DMS114 treated with DMSO at 0.1 percent for 48 hours (cell line): ENCODE results near the gene RASL11A.
"Not testable (repeated sequence)": the region's sequence is repeated elsewhere in the genome, so short reads cannot be mapped to it uniquely, and the experiment has no call there.

Experiments used
- DNase-seq: peaks from one replicate; lab custom pipeline; 2025; ENCODE audit not compliant: unreplicated experiment; lab: John Stamatoyannopoulos, UW

RASL11A gene

DNA sequence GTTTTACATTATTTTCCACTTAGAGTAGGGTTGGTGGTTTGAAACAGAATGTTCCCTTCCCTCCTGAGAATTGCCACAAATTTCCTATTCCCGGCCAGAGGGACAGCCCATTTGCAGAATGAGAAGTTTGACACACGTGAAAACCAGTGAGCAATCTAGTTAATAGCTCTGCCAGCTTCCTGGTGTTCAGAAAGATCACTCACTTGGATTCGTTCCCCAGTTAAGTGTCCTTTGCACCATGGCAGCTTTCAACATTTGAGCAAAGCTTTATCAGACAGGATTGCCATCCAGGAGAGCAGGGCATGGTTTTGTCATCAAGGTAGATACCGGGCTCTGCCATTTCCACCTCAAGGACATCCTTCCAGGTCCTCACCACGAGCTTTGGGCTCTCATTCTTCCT is 28.2 kb downstream of the RASL11A start:
- DNase-seq = no peak

DNA sequence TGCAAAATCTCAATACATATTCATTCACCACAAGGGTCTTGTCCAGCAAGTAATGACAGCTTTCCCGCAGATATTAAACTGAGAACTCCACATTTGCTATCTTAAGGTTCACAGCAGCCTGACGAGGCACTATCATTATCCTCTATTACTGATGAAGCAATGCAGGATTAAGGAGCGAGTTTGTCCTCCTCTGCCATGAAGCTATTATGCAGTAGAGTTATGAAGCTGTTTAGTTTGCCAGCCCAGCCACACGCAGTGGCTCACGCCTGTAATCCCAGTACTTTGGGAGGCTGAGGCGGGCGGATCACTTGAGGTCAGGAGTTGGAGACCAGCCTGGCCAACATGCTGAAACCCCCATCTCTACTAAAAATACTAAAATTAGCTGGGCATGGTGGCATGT is 29.8 kb downstream of the RASL11A start:
- not testable (repeated sequence) for DNase-seq

DNA sequence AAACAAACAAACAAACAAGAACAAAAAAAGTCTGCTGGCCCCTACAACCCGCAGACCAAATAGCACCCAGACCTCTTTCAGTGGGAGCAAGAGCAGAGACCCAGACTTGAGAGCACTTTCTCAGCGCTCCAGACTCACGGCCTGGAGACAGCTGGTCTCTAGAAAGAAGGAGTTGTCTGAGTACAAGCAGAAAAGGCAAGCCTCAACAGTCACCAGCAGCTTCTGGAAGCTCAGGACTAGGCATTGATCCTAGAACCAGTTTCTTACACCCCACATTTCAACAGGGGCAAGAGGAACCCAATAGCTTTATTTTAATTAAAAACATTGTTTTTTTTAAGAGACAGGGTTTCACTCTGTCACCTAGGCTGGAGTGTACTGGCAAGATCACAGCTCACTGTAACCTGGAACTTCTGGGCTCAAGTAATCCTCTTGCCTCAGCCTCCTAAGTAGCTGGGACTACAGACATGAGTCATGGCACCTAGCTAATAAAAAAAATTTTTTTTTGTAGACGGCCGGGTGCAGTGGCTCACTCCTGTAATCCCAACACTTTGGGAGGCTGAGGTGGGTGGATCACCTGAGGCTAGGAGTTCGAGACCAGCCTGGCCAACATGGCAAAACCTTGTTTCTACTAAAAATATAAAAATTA is 30.4 kb downstream of the RASL11A start:
- no peak for DNase-seq

GRCh38 chr13:27302643-27303262 is 32.1 kb downstream of the RASL11A start:
- DNase-seq = no peak

GRCh38 chr13:27304099-27304498 is 33.5 kb downstream of the RASL11A start:
- no peak for DNase-seq

- DNase-seq = no peak
Observed at GRCh38 chr13:27304611-27305010, 34.0 kb downstream of the RASL11A start.

GRCh38 chr13:27306364-27306763 is 35.7 kb downstream of the RASL11A start:
- DNase-seq = no peak

GRCh38 chr13:27308941-27309340 is 38.3 kb downstream of the RASL11A start:
- DNase-seq = no peak

DNA sequence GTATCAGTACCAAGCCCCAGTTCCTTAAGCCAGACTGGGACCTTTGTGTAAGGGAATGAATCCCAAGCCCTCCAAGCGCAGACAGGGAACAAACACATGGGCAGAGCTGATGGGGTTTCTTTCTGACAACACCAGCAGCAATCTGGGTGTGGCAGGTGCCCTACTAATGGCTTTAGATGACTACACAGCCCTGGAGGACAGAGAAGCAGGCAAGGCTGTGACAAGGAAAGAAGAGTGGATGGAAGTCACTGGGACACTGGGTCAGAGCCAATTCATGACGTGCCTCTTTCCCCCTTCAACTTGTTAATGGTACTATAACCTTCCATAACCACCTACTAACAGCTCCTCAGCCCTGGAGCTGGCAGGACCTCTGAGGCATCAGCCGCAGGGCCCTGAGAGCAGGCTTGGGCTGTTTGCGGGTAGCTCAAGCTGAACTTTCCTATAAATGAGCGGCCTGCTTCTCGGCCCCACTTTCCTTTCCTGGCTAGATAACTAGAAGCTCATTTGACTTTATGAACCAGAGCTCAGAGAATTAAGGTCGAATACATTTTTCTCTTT is 38.9 kb downstream of the RASL11A start:
- no peak for DNase-seq

- no peak for DNase-seq
Observed at GRCh38 chr13:27309967-27310598, 39.5 kb downstream of the RASL11A start.

GRCh38 chr13:27310946-27311345 is 40.3 kb downstream of the RASL11A start:
- no peak for DNase-seq

GRCh38 chr13:27311518-27312210 is 41.0 kb downstream of the RASL11A start:
- no peak for DNase-seq

DNA sequence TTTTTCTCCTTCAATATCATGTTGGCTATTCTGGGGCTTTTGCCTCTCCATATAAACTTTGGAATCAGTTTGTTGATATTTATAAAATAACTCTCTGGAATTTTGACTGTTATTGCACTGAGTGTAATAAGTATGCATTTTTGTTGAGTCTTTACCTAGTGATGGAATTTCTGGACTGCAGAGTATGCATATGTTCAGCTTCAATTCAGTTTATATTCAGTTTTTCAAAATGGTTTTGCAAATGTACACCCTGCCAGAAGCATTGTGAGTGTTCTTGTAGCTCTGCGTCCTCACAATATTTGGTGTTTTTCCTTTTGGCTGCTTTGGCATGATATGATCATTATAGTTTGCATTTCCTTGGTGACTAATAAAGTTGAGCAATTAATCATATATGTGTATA is 43.1 kb downstream of the RASL11A start:
- no peak for DNase-seq

- no peak for DNase-seq
Observed at GRCh38 chr13:27319404-27319803, 48.8 kb downstream of the RASL11A start.

DNA sequence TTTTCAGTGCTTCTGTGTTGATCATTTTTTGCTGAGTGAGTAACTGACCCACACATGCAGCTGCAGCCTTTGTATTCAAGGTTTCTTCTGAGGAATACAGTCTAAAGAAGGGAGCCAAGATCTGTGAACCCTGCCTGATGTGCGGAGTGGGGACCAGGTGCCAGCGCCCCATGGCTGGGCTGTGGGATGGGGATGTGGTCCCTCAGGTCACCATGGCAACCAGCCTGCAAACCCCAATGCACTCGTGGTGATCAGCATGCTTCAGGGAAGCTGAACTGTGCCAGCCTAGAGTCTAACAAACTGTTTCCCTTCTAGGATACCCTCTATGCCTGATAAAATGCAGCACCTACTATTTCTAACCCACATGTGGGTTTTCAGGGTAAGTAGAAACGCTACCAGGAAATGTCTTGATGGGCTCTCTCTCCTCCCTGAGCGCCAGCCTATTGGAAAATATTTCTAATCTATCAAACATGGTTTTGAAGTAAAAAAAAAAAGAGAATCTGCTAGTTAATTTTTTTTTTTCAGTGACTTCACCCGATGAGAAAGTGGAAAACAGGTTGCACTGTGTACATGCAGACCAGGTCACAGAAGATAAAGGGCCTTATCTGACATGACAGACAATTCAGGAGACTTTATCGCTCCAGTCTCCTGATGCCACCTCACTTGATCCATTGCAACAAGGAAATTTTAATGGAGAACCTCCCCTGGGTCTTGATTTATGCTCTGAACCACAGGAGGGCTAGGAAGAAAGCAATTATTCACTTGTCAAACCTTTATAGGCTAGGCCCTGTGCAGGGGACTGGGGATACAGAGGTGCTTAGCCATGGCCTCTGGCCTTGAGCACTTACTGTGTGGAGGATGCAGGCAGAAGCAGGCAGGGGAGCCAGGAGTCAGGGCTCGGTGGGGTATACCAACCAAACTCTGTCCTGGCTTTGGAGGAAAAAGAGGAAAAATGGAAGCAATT is 51.1 kb downstream of the RASL11A start:
- no peak for DNase-seq

- DNase-seq = not testable (repeated sequence)
Observed at GRCh38 chr13:27322443-27322842, 51.8 kb downstream of the RASL11A start.
